HL-60 (cell line): Measurements from ENCODE around the gene DOCK1.

ENCODE experiments used
- CTCF ChIP-seq: IDR thresholded peaks from one replicate; pipeline ENCODE4 v1.5.1; 2011; ENCODE audit warnings: low read length, control low read depth, inconsistent platforms; ENCODE audit not compliant: insufficient read depth
- GABPA ChIP-seq: IDR thresholded peaks from 2 replicates; pipeline ENCODE4 v1.6.1; 2012; ENCODE audit warnings: low read depth
- POLR2AphosphoS5 ChIP-seq: IDR thresholded peaks from 2 replicates; pipeline ENCODE4 v1.6.1; 2012; ENCODE audit warnings: low read depth
- SPI1 ChIP-seq: IDR thresholded peaks from 2 replicates; pipeline ENCODE4 v1.6.1; 2012; ENCODE audit warnings: low read depth, mild to moderate bottlenecking, borderline replicate concordance
- TF ChIP-seq, protein P1 (sequence below): IDR thresholded peaks from 2 replicates; pipeline ENCODE4 v1.6.1; 2012; ENCODE audit warnings: low read depth; ENCODE audit not compliant: insufficient replicate concordance

GRCh38 chr10:127444155-127444554 is 538.9 kb downstream of the DOCK1 start:
- TF ChIP-seq CTCF = no peak
- TF ChIP-seq POLR2AphosphoS5 = no peak
- TF ChIP-seq, protein P1, sequence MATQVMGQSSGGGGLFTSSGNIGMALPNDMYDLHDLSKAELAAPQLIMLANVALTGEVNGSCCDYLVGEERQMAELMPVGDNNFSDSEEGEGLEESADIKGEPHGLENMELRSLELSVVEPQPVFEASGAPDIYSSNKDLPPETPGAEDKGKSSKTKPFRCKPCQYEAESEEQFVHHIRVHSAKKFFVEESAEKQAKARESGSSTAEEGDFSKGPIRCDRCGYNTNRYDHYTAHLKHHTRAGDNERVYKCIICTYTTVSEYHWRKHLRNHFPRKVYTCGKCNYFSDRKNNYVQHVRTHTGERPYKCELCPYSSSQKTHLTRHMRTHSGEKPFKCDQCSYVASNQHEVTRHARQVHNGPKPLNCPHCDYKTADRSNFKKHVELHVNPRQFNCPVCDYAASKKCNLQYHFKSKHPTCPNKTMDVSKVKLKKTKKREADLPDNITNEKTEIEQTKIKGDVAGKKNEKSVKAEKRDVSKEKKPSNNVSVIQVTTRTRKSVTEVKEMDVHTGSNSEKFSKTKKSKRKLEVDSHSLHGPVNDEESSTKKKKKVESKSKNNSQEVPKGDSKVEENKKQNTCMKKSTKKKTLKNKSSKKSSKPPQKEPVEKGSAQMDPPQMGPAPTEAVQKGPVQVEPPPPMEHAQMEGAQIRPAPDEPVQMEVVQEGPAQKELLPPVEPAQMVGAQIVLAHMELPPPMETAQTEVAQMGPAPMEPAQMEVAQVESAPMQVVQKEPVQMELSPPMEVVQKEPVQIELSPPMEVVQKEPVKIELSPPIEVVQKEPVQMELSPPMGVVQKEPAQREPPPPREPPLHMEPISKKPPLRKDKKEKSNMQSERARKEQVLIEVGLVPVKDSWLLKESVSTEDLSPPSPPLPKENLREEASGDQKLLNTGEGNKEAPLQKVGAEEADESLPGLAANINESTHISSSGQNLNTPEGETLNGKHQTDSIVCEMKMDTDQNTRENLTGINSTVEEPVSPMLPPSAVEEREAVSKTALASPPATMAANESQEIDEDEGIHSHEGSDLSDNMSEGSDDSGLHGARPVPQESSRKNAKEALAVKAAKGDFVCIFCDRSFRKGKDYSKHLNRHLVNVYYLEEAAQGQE = no peak
- TF ChIP-seq GABPA = no peak
- peak; percentile 72; the same call in 1 of the 2 replicates for TF ChIP-seq SPI1
